Measurements from ENCODE around the gene EARS2. TPM values are rescaled to one million over a fixed set of nuclear protein-coding genes. Genes with fewer than 3 reads are reported as not detected.

EARS2 gene
- total and polyA plus RNA-seq, 10 of the 15 experiments (the other 5 are each of a cell fraction or from before 2014, with no cell fraction given): 12.9 to 65.9 (median 33.5) TPM

- H3K79me2 ChIP-seq (ENCODE audit: control insufficient read depth, insufficient read depth, low read length): peaks cover 94% of the 10 kb centered on the region
- peaks cover 9 to 12% of the 10 kb centered on the region in 2 experiments for H3K36me3 ChIP-seq (ENCODE audit: control insufficient read depth in 2 of 2, insufficient read depth in 2 of 2, low read length in 1 of 2)
- ATAC-seq (no peak), FAIRE-seq (no peak), DNase-seq (ENCODE audit: low read depth, low spot score) (no peak)
- POLR2A ChIA-PET: interaction anchor here (0.6 kb wide), 1 partner anchor 61 kb away, joined by 4 read pairs; no protein-coding TSS in a partner anchor
- H3K4me1 ChIP-seq (ENCODE audit: control insufficient read depth, insufficient read depth, low read length): peaks cover 39% of the 10 kb centered on the region
- H3K27me3 ChIP-seq (replicated peaks in 1 of 2; ENCODE audit: control insufficient read depth in 2 of 2, insufficient read depth in 2 of 2, low read length in 1 of 2): no peaks in the 10 kb centered on the region
- no peak overlapping the region for H3K9ac ChIP-seq (ENCODE audit: control insufficient read depth, insufficient read depth, low read length)
- CTCF ChIA-PET: interaction anchor here (1.5 to 2.4 kb wide), 2 partner anchors 52 to 66 kb away, joined by 3 to 7 read pairs; no protein-coding TSS in a partner anchor
- TF ChIP-seq SUZ12 (IDR thresholded peaks at IDR 0.05; ENCODE audit: unreplicated experiment) (no peak), CEBPZ (IDR thresholded peaks at IDR 0.05; ENCODE audit: low read depth, low read length) (no peak), GABPA (IDR thresholded peaks at IDR 0.05; ENCODE audit: low read depth) (no peak), CTCF (IDR thresholded peaks at IDR 0.05 in 2 of 3, conservative IDR thresholded peaks at IDR 0.05 in 1 of 3; ENCODE audit: control insufficient read depth in 2 of 3, extremely low read depth in 1 of 3, insufficient read depth in 1 of 3, low read depth in 3 of 3, low read length in 3 of 3) (no peak), SKIL (IDR thresholded peaks at IDR 0.05; ENCODE audit: low read depth, poor library complexity, severe bottlenecking) (no peak), HCFC1 (IDR thresholded peaks at IDR 0.05; ENCODE audit: low read length) (no peak)
- TF ChIP-seq, protein P1, sequence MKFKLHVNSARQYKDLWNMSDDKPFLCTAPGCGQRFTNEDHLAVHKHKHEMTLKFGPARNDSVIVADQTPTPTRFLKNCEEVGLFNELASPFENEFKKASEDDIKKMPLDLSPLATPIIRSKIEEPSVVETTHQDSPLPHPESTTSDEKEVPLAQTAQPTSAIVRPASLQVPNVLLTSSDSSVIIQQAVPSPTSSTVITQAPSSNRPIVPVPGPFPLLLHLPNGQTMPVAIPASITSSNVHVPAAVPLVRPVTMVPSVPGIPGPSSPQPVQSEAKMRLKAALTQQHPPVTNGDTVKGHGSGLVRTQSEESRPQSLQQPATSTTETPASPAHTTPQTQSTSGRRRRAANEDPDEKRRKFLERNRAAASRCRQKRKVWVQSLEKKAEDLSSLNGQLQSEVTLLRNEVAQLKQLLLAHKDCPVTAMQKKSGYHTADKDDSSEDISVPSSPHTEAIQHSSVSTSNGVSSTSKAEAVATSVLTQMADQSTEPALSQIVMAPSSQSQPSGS (IDR thresholded peaks at IDR 0.05; ENCODE audit: low read length): no peak
- intact Hi-C loops (cut with micrococcal nuclease; ENCODE audit: unreplicated experiment) (loop anchor here (5.0 kb wide), 1 partner anchor 34 kb away; no protein-coding TSS in a partner anchor), in situ Hi-C loops (cut with MboI) (loop anchor here (10.0 kb wide), 1 partner anchor 344 kb away; no protein-coding TSS in a partner anchor)
- RAD21 ChIA-PET (ENCODE audit: unreplicated experiment): no interaction called here
- WGBS (ENCODE audit: insufficient coverage, insufficient replicate concordance, low lambda C conversion rate, missing lambda C conversion rate): 58% methylated on average over 5 of the region's 5 CpGs
- no peak overlapping the region for H3K4me3 ChIP-seq
- no peak overlapping the region for H2AFZ ChIP-seq (ENCODE audit: control insufficient read depth, low read depth, low read length)
- no peak overlapping the region for H3K27ac ChIP-seq (ENCODE audit: control insufficient read depth, insufficient read depth)
- SMC1A ChIA-PET (ENCODE audit: uncharacterized antibody, unreplicated experiment): interaction anchor here (0.6 to 1.8 kb wide), 3 partner anchors 17 to 61 kb away, joined by 3 to 6 read pairs (median 4); no protein-coding TSS in a partner anchor
- BruUV-seq (replicated peaks): no TSS peak
- H3K4me2 ChIP-seq (ENCODE audit: control insufficient read depth, insufficient read depth): no peak overlapping the region; the same call in 1 of the 2 replicates
- peaks cover 22% of the 10 kb centered on the region for H4K20me1 ChIP-seq (ENCODE audit: control insufficient read depth, insufficient read depth)
- H3K9me3 ChIP-seq (replicated peaks; ENCODE audit: control insufficient read depth, insufficient read depth, low read length): no peaks in the 10 kb centered on the region
Observed at GRCh38 chr16:23501291-23501690, 55.9 kb downstream of the EARS2 start.

Data from GM12878 (cell line).